ENCODE measurements around the gene TAS2R4. TPM values are rescaled to one million over a fixed set of nuclear protein-coding genes. Genes with fewer than 3 reads are reported as not detected.

Gene TAS2R4, protein sequence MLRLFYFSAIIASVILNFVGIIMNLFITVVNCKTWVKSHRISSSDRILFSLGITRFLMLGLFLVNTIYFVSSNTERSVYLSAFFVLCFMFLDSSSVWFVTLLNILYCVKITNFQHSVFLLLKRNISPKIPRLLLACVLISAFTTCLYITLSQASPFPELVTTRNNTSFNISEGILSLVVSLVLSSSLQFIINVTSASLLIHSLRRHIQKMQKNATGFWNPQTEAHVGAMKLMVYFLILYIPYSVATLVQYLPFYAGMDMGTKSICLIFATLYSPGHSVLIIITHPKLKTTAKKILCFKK
- total RNA-seq, result 1 to 10 TPM; 1.5 to 7.3 (median 4.5) TPM

DNA sequence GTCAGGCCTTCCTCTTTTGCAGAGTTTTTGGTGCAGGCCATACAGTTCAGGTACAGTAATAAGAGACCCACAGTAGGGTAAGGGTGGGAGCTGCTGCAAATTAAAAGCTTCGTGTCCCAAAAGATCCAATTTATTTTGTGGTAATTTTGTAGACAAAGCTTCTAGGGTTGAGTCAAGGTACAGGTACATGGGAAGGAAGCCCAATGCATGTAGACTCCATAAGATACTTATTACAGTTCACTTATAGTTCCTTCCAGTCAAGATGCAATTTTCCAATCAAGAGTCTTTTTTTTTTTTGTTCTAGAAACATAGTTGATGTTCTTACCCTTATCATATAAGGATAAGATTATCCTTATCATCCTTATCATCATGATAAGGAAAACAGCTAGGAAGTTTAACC is at the start of gene TAS2R4:
Gene TAS2R4, plus strand, starts transcription at position 301 of the 400 bp plus-strand sequence. CDS start 1,815 bp downstream, outside the sequence.
- 100% methylated on average over 1 of the region's 1 CpG for WGBS, 2 donors
- Histone ChIP-seq H3K36me3 (peaks cover 0 to 54% (median 4%) of the 10 kb centered on the region in 3 donors), H3K9me3 (peaks cover 0 to 14% (median 0%) of the 10 kb centered on the region in 4 donors), H3K4me1 (no peaks in the 10 kb centered on the region), H3K27me3 (no peaks in the 10 kb centered on the region), H3K4me3 (no peak within 1 kb of the TSS), H3K27ac (no peak within 1 kb of the TSS)
- TF ChIP-seq POLR2A (IDR thresholded peaks at IDR 0.05), result no peak
- TF ChIP-seq, protein P1, sequence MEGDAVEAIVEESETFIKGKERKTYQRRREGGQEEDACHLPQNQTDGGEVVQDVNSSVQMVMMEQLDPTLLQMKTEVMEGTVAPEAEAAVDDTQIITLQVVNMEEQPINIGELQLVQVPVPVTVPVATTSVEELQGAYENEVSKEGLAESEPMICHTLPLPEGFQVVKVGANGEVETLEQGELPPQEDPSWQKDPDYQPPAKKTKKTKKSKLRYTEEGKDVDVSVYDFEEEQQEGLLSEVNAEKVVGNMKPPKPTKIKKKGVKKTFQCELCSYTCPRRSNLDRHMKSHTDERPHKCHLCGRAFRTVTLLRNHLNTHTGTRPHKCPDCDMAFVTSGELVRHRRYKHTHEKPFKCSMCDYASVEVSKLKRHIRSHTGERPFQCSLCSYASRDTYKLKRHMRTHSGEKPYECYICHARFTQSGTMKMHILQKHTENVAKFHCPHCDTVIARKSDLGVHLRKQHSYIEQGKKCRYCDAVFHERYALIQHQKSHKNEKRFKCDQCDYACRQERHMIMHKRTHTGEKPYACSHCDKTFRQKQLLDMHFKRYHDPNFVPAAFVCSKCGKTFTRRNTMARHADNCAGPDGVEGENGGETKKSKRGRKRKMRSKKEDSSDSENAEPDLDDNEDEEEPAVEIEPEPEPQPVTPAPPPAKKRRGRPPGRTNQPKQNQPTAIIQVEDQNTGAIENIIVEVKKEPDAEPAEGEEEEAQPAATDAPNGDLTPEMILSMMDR (IDR thresholded peaks at IDR 0.05), result no peak
- no peak for DNase-seq (ENCODE audit: low spot score in 2 of 2)

DNA sequence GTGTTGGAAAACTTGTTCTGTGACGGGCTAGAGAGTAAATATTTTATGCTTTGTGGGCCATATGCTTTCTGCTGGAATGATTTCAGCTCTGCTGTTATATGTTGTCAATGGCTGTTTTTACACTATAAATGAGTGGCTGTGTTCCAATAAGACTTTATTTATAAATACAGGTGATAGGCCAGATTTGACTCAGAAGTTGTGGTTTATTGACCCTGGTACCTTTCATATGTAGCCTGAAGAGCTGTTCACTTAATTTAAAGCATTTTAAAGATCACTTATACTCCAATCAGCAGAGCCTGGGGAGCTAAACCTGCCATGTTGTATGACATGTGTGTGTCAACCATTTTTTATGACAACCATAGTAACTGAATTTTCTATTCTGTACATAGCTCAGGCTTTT is 47.5 kb upstream of the TAS2R4 start:
- Histone ChIP-seq H3K4me1 (no peaks in the 10 kb centered on the region), H3K4me3 (no peak overlapping the region), H3K27ac (no peak overlapping the region), H3K36me3 (no peaks in the 10 kb centered on the region), H3K27me3 (no peaks in the 10 kb centered on the region), H3K9me3 (no peaks in the 10 kb centered on the region)
- no peak for DNase-seq (ENCODE audit: low spot score in 2 of 2)
- no peak for TF ChIP-seq EP300 (IDR thresholded peaks at IDR 0.05)
- TF ChIP-seq POLR2A (IDR thresholded peaks at IDR 0.05), result no peak
- TF ChIP-seq, protein P1 (IDR thresholded peaks at IDR 0.05), result no peak
- 85 to 95% methylated on average over 1 of the region's 1 CpG for WGBS, 2 donors

DNA sequence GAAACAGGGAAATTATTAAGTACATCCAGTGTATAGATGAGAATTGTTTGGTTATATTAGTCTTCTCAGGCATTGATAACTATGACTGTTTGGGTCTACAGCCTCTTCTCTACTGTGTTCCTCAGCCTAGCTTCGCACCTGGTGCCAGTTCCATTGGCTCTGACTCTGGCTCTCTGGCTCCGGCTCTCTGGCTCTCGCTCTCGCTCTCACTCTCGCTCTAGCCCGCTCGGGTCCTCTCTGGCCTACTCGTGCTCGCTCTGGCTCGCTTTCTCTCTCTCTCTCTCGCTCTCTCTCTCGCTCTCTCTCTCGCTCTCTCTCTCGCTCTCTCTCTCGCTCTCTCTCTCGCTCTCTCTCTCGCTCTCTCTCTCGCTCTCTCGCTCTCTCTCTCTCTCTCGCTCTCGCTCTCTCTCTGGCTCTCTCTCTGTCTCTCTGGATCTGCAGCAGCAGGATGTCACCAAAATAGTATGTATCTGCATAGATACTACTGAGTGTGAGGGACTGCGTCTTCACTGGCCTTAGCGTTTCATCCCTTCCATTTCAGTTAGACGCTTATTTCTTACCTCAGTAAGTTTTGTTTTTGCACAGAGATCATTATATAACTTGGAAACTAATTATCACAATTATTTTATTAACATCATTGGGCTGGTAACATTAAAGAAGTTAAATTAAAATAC is 44.9 kb upstream of the TAS2R4 start:
- Histone ChIP-seq H3K9me3 (no peaks in the 10 kb centered on the region), H3K4me1 (no peaks in the 10 kb centered on the region), H3K27me3 (no peaks in the 10 kb centered on the region), H3K27ac (no peak overlapping the region), H3K36me3 (no peaks in the 10 kb centered on the region), H3K4me3 (no peak overlapping the region)
- WGBS, 2 donors, result 80 to 81% methylated on average over 23 to 24 of the region's 24 CpGs
- DNase-seq (ENCODE audit: low spot score in 2 of 2), result no peak
- TF ChIP-seq POLR2A (IDR thresholded peaks at IDR 0.05) (no peak), EP300 (IDR thresholded peaks at IDR 0.05) (no peak)
- TF ChIP-seq, protein P1 (IDR thresholded peaks at IDR 0.05), result no peak

DNA sequence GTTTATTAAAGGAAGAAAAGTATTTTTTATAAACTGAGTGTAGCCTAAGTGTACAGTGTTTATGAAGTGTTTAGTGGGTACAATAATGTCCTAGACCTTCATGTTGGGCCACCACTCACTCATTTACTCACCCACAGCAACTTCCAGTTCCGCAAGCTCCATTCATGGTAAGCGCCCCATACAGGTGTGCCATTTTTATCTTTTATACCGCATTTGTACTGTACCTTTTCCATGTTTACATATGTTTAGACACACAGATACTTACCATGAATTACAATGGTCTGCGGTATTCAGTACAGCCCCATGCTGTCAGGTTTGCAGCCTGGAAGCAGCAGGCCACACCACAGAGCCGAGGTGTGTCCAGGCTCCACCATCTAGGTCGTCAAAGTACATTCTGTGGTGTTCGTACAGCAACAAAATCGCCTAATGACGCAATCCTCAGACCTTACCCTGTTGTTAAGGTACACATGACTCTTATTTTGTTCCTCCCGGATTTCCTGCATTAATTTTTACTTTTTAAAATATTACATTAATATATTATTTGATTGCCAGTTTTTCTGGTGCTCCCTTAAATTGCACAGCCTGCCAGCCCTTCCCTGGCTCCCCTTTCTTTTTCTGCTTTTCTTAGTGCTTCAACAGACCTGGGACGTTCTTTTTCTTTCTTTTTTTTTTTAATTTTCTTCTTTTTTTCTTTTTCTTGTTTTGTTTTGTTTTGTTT is 39.2 kb upstream of the TAS2R4 start:
- Histone ChIP-seq H3K27ac (peak overlapping the region; percentile 52 to 87 (median 84)), H3K4me1 (peaks cover 0 to 31% (median 6%) of the 10 kb centered on the region in 4 donors), H3K36me3 (peaks cover 0 to 24% (median 0%) of the 10 kb centered on the region in 3 donors), H3K4me3 (peak overlapping the region; percentile 42 to 81 (median 70)), H3K9me3 (no peaks in the 10 kb centered on the region), H3K27me3 (no peaks in the 10 kb centered on the region)
- no peak for DNase-seq (ENCODE audit: low spot score in 2 of 2)
- TF ChIP-seq, protein P1 (IDR thresholded peaks at IDR 0.05), result no peak
- TF ChIP-seq EP300 (IDR thresholded peaks at IDR 0.05) (no peak), POLR2A (IDR thresholded peaks at IDR 0.05) (no peak)
- WGBS, 2 donors, result 74 to 82% methylated on average over 11 of the region's 11 CpGs

Data from tibial nerve (tissue), 4 donors.